NCI-H460 (cell line): ENCODE results near the gene NFATC2. TPM values are rescaled to one million over a fixed set of nuclear protein-coding genes. Genes with fewer than 3 reads are reported as not detected.
"Not testable (repeated sequence)": the region's sequence is repeated elsewhere in the genome, so short reads cannot be mapped to it uniquely, and the experiment has no call there.

Experiments
- DNase-seq: peaks from one replicate; pipeline ENCODE4 v3.0.0-alpha.2; 2016; ENCODE audit warnings: low read depth; ENCODE audit errors: extremely low read depth
- small RNA-seq, 2 experiments: library from RNA; depleted of rRNA; stranded (forward); fragments of <200 nt; gene quantifications; one replicate each; pipeline ENCODE3, GENCODE V24; 2014
- total RNA-seq: library from RNA; depleted of rRNA; stranded (reverse); fragments of >200 nt; shearing (Covaris generic); gene quantifications from 2 replicates; pipeline ENCODE4 v1.2.3, GENCODE V29; 2014; rRNA removed

NFATC2 gene
- total RNA-seq, 1 experiment from 2014 or later, result 1.1 TPM

DNA sequence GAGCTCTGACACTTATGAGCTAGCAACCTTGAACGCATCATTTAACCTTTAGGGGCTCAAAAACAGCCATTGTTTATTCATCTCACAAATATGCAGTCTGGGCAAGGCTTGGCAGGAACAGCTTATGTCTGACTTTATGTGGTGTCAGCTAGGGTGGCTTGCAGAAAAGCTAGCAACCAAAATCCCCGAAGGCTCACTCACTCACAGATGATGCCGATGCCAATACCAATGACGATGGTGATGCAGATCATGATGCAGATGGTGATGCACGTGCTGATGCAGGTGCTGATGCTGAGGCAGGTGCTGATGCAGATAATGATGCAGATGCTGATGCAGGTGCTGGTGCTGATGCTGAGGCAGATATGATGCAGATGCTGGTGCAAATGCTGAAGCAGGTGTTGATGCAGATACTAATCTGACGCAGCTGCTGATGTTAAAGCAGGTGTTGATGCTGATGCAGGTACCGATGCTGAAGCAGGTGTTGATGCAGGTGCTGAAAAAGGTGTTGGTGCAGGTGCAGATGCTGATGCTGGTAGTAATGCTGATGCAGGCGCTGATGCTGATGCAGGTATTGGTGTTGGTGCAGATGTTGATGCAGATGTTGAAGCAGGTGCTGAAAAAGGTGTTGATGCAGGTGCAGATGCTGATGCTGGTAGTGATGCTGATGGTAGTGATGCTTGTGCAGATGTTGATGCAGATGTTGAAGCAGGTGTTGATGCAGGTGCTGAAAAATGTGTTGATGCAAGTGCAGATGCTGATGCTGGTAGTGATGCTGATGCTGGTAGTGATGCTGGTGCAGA, 195.6 kb downstream of the NFATC2 start:
- DNase-seq, result no peak

DNA sequence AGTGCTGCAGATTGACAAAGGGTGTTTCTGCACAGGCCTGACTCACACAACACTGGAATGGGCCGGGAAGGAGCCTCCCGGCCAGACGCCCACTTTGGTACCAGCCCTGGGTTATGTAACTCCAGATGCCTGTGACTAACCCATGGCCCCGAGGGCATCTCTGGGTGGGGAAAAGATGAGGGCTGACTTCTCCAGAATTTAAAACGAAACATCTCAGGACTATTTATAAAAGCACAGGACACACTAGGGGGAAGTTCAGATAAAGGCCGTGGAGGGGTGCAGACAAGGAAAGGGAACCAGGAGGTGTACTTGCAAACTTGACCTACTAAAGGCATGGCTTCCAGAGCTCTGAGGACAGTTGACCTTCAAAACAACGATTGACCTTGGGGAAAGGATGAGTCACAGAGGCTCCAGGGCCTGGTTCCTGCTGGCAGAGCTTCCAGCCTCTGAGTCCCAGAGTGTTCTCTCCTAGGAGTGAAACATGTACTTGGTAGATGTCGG, 196.9 kb downstream of the NFATC2 start:
- DNase-seq, result no peak

DNA sequence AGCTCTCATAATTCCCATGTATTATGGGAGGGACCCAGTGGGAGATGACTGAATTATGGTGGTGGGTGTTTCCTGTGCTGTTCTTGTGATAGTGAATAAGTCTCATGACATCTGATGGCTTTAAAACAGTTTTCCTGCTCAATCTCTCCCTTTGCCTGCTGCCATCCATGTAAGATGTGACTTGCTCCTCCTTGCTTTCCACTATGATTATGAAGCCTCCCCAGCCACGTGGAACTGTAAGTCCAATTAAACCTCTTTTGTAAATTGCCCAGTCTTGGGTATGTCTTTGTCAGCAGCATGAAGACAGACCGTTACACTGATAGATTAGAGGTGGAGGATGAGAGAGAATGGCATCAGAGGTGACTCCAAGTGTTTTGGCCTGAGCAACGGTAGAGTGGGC, 198.7 kb downstream of the NFATC2 start:
- DNase-seq, result not testable (repeated sequence)

DNA sequence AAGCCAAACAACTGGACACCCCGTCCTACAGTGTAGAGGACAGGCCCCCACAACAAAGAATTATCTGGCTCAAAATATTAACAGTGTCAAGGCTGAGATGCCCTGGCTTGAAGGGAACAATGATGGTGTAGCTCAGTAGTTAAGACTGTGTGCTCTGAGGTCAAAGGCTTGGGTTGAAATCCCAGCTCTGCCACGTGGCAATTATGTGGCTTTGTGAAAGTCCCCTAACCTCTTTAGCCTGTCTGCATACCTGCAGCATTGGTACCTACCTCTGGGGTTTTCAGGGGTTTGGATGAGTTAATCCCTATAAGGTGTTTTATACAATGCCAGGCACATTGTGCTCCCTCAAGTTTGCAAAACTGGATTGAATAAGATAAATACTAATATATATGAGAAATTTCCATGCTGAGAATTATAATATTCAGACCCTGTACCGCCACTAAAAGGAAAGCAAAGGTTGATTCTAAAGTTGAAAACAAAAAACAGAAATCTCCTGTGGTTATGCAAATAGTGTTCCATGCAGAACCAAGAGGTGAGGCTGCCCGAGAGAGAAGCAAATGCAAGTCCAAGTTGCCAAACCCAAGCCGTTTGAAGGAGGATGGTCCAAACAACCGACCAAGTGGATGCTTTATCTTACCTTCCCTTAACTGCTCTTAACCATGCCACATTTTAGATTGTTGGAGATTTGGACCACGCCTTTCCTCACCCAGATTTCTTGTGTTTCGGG, 199.8 kb downstream of the NFATC2 start:
- no peak for DNase-seq

DNA sequence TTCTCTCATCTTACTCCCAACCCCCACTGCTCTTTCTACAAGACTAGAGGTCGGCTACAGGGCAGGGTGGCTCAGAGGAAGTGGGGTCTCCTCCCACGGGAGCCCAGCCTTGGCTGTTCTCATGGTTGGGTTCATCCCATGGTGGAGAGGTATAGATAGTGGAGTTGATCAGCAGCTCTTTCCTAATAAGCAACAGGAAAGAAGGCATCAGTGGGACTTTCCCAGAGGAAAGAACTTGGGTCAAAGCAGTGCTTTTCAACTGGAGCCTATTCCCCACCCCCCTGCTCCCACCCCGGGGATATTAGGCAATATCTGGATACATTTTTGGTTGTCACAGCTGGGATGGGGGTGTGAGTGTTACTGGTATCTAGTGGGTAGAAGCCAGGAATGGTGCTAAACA, 200.9 kb downstream of the NFATC2 start:
- no peak for DNase-seq

DNA sequence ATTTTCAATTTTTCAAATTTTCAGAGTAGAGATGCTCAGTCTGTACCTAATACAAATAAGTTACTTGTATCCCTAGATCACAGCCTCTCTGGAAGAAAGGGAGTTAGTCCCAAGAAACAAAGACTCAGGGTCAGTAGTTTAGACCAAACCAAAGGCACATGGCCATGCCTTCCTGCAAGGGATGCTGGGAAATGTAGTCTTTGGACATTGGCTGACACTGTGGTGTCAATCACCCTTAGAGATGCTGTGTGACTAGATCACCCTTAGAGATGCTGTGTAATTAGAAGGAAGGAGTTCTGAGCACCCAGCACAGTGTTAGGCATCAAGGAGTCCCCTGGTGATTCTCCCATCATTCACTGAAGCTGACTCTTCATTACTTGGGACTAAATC, 202.1 kb downstream of the NFATC2 start:
- DNase-seq, result no peak

DNA sequence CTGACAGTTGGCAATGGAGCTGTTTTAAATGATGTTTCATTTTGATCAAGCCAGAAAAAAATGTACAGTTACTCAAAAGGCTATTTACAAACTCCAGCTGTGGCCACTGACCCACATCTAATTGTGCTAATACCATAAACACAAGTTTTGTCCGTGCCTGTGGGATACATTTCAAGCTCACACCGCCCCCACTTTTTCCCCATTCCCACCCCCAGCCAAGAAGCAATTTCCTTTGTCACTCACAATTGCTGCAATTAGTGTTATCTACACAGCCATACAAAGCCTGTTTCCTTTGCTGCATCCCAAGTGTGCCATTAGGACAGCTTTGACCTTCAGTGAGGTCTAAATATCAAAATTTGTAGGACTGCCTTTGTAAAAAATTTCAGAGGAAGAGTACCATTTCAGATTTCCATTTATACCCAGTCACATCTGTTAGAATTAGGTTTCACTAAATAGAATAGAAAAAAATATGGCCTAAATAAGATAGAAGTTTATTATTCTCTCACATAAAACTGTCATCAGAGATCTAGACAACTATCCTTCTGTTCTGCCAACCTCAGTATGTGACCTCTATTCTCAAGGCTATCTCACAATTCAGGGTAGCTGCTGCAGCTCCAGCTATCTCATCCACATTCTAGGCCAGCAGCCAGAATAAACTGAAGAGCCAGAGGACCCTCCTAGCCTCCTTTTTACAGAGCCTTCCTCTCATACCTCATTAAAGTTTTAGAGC, 202.6 kb downstream of the NFATC2 start:
- no peak for DNase-seq

DNA sequence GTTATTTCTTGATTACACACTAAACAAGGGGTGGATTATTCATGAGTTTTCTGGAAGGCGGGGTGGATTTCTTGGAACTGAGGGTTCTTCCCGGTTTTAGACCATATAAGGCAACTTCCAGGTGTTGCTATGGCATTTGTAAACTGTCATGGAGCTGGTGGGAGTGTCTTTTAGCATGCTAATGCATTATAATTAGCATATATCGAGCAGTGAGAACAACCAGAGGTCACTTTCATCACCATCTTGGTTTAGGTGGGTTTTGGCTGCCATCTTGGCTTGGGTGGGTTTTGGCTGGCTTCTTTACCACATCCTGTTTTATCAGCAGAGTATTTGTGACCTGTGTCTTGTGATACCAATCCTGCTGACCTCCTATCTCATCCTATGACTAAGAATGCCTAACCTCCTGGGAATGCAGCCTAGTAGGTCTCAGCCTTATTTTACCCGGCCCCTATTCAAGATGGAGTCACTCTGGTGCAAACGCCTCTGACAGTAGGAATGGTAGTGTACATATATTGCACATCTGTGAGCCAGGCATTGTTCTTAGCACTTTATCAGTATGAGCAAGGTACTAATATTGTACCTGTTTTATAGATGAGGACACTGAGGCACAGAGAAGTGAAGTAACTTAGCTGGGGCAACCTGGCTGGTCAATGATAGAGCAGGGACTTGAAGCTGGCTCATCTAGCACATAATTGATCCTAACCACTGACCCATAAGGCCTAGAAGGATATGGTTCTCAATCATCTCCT, 203.7 kb downstream of the NFATC2 start:
- DNase-seq, result no peak

DNA sequence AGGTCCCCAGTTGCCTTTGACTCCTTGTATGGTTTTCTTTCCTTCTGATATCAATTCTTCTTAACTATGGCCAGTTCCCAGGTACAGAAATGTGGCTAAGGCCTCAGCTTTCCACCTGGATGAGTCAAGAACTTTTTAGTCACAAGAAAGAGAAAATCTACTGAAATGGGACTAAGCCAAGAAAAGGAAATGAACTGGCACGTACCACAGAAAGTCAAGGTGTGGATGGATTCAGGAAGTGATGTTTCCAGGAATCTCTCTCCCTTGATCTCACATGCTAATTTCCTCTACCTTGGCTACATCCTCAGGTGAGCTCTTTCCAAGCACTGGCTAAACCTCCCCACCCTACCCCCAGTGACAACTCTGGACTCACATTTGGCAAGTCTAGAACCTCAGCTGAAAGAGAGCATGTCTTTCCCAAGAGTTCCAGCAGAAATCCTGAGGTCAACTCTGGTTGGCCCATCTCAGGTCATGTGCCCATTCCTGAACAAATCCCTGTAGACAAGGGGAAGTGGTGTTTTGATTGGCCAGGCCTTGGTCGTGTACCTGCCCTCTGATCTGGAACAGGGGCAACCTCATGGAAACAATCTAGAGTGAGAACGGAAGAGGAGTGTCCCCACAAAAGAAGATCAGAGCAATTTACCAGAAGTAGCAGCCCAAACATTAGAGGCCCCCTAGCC, 205.3 kb downstream of the NFATC2 start:
- DNase-seq, result no peak

Small RNAs within 50 kb of the gene (small RNA-seq; reads per million reads assigned to genes)
- gene MIR3194, result 0 to 0.12 reads per million in 2 experiments

Other genes with a start within 250 kb of the NFATC2 start
- 28.7 and 31.8 TPM in 2 replicates for gene ATP9A, start 225.7 kb upstream of the NFATC2 start, total RNA-seq